Measurements from ENCODE around the gene YAP1. TPM values are rescaled to one million over a fixed set of nuclear protein-coding genes. Genes with fewer than 3 reads are reported as not detected.

Gene YAP1
- polyA plus RNA-seq, 1 experiment, result 139 TPM

- H3K27me3 ChIP-seq (ENCODE audit: control insufficient read depth, insufficient read depth, low read length), result no peaks in the 10 kb centered on the region
- ChIA-PET POLR2A (no interaction called here), CTCF (interaction anchor here (1.1 kb wide), 1 partner anchor 7 kb away, joined by 3 read pairs; no protein-coding TSS in a partner anchor)
- TF ChIP-seq CTCF (IDR thresholded peaks at IDR 0.05; ENCODE audit: insufficient read depth, low read depth, low read length), result no peak
- DNase-seq (ENCODE audit: low read depth), result no peak
- 0 out of 2 replicates have a peak, but pooled peaks cover 3% of the 10 kb centered on the region for H3K36me3 ChIP-seq (ENCODE audit: control insufficient read depth, insufficient read depth, low read length)
- H3K4me3 ChIP-seq (ENCODE audit: low read depth, low read length), result no peak overlapping the region
Observed at GRCh38 chr11:102179371-102179770, 69.1 kb downstream of the YAP1 start.

DNA sequence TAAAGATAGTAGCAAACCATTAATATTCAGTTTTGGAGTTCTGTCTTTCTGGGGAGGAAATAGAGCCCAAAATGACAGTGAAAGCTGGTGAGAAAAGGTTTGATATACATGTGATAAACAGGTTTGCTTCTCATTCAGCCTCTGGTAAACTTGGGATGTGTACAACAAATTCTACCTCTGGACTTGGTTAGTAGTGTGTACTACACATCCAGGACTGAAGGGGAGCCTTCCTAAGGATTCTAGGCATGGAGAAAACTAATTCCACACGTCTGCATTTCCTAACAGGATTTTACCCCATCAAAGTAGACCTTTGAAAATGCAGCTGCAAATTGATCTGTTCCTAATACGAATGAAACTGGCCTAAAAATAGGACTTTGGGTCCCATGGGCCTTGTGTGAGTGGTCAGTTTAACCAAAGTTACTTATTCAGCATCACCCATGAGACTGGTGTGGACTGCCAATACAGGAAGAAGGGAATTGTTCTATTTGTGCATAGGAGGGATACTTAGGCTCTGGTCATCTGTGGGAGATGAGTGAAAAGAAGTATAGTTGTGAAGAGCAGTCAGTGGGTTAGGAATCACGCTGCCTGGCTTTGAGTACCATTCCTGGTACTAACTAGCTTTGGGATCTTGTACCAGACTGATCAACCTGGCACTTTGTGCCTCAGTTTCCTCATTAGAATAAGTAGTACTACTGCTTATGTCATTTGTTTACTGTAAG is 74.2 kb downstream of the YAP1 start:
- Histone ChIP-seq H3K27me3 (ENCODE audit: control insufficient read depth, insufficient read depth, low read length) (no peaks in the 10 kb centered on the region), H3K4me3 (ENCODE audit: low read depth, low read length) (no peak overlapping the region), H3K36me3 (ENCODE audit: control insufficient read depth, insufficient read depth, low read length) (0 out of 2 replicates have a peak, but pooled peaks cover 1% of the 10 kb centered on the region)
- DNase-seq (ENCODE audit: low read depth), result no peak
- TF ChIP-seq CTCF (IDR thresholded peaks at IDR 0.05; ENCODE audit: insufficient read depth, low read depth, low read length), result no peak
- POLR2A ChIA-PET, result no interaction called here
- CTCF ChIA-PET, result no interaction called here

GRCh38 chr11:102186551-102187191 is 76.4 kb downstream of the YAP1 start:
- no peak for TF ChIP-seq CTCF (IDR thresholded peaks at IDR 0.05; ENCODE audit: insufficient read depth, low read depth, low read length)
- no peak for DNase-seq (ENCODE audit: low read depth)
- POLR2A ChIA-PET, result no interaction called here
- Histone ChIP-seq H3K4me3 (ENCODE audit: low read depth, low read length) (no peak overlapping the region), H3K36me3 (ENCODE audit: control insufficient read depth, insufficient read depth, low read length) (no peaks in the 10 kb centered on the region), H3K27me3 (ENCODE audit: control insufficient read depth, insufficient read depth, low read length) (no peaks in the 10 kb centered on the region)
- CTCF ChIA-PET, result interaction anchor here (0.6 to 0.7 kb wide), 3 partner anchors 8 to 99 kb away, joined by 3 read pairs; no protein-coding TSS in a partner anchor

- ChIA-PET POLR2A (no interaction called here), CTCF (interaction anchor here (0.6 kb wide), 2 partner anchors 35 to 98 kb away, joined by 3 read pairs; no protein-coding TSS in a partner anchor)
- TF ChIP-seq CTCF (IDR thresholded peaks at IDR 0.05; ENCODE audit: insufficient read depth, low read depth, low read length), result no peak
- Histone ChIP-seq H3K36me3 (ENCODE audit: control insufficient read depth, insufficient read depth, low read length) (no peaks in the 10 kb centered on the region), H3K27me3 (ENCODE audit: control insufficient read depth, insufficient read depth, low read length) (no peaks in the 10 kb centered on the region), H3K4me3 (ENCODE audit: low read depth, low read length) (no peak overlapping the region)
- DNase-seq (ENCODE audit: low read depth), result no peak
Observed at GRCh38 chr11:102187416-102188151, 77.3 kb downstream of the YAP1 start.

DNA sequence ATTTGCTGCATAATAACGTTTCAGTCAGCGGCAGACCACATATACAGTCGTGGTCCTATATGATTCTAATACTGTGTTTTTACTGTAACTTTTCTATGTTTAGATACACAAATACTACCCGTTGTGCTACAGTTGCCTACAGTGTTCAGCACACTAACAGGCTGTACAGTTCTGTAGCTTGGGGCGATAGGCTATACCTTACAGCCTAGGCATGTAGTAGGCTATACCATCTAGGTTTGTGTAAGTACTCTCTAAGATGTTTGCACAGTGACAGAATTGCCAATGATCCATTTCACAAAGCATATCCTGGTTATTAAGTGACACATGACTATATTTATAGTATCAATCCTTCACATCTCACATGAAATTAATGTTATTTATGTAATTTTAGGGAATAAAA is 78.2 kb downstream of the YAP1 start:
- no peak overlapping the region for H3K4me3 ChIP-seq (ENCODE audit: low read depth, low read length)
- no peaks in the 10 kb centered on the region for H3K27me3 ChIP-seq (ENCODE audit: control insufficient read depth, insufficient read depth, low read length)
- DNase-seq (ENCODE audit: low read depth), result no peak
- no peak for TF ChIP-seq CTCF (IDR thresholded peaks at IDR 0.05; ENCODE audit: insufficient read depth, low read depth, low read length)
- ChIA-PET POLR2A (no interaction called here), CTCF (interaction anchor here (0.5 to 0.7 kb wide), 2 partner anchors 101 to 167 kb away, joined by 3 read pairs; no protein-coding TSS in a partner anchor)
- no peaks in the 10 kb centered on the region for H3K36me3 ChIP-seq (ENCODE audit: control insufficient read depth, insufficient read depth, low read length)
